Lung (tissue), 16 donors: ENCODE data around the gene FAM78A. TPM values are rescaled to one million over a fixed set of nuclear protein-coding genes. Genes with fewer than 3 reads are reported as not detected.
A peak's percentile ranks its signal among the peaks of the same experiment; 100 is the strongest.

Source experiments
- ATAC-seq: fragments of 200-7000 bp; cut with Tn5 transposase; one replicate; pipeline ENCODE4 v1.9.1; 2020; ENCODE audit warnings: moderate number of reproducible peaks; ENCODE audit not compliant: insufficient read depth, low FRiP score
- DNase-seq, 3 donors: peaks; one replicate each; pipeline ENCODE4 v3.0.0-alpha.2; 2013 to 2017
- H3K27ac ChIP-seq, 2 donors: one replicate each; pipeline ENCODE4 v1.5.1; 2013; ENCODE audit warnings: mild to moderate bottlenecking in 2 of 2, moderate library complexity in 2 of 2, control low read depth in 1 of 2, inconsistent platforms in 1 of 2, low read depth in 1 of 2, low read length in 1 of 2
- H3K27me3 ChIP-seq, 3 donors: one replicate each; pipeline ENCODE4 v1.5.1; 2013; ENCODE audit warnings: low read length in 2 of 3; ENCODE audit not compliant: control insufficient read depth in 3 of 3, insufficient read depth in 3 of 3
- H3K36me3 ChIP-seq, 4 donors: one replicate each; pipeline ENCODE4 v1.5.1; 2013; ENCODE audit warnings: low read length in 4 of 4, mild to moderate bottlenecking in 1 of 4, moderate library complexity in 1 of 4; ENCODE audit not compliant: control insufficient read depth in 4 of 4, insufficient read depth in 4 of 4
- H3K4me1 ChIP-seq, 5 donors: one replicate each; pipeline ENCODE4 v1.5.1; 2013; ENCODE audit warnings: low read length in 5 of 5, mild to moderate bottlenecking in 2 of 5, moderate library complexity in 1 of 5; ENCODE audit not compliant: control insufficient read depth in 5 of 5, insufficient read depth in 5 of 5
- H3K4me3 ChIP-seq: one replicate; pipeline ENCODE4 v1.5.1; 2013; ENCODE audit warnings: mild to moderate bottlenecking, control low read depth, moderate library complexity
- H3K9ac ChIP-seq, 2 donors: one replicate each; pipeline ENCODE4 v1.5.1; 2013; ENCODE audit warnings: low read length in 2 of 2, control low read depth in 1 of 2; ENCODE audit not compliant: insufficient read depth in 1 of 2
- H3K9me3 ChIP-seq, 4 donors: one replicate each; pipeline ENCODE4 v1.5.1; 2013; ENCODE audit warnings: low read length in 3 of 4, mild to moderate bottlenecking in 1 of 4, moderate library complexity in 1 of 4; ENCODE audit not compliant: control insufficient read depth in 4 of 4, insufficient read depth in 3 of 4
- CTCF ChIP-seq: IDR thresholded peaks from 2 replicates; pipeline ENCODE4 v1.5.1; 2012; ENCODE audit warnings: mild to moderate bottlenecking; ENCODE audit errors: control extremely low read depth, extremely low read depth
- WGBS, 2 donors: extraction: QIAGEN DNeasy Blood & Tissue Kit; methylation state at CpG; one replicate each; pipeline ENCODE4 v1.1.7; 2013; 5-methylcytosine and 5-hydroxymethylcytosine counted together
- long read RNA-seq, 5 donors: transcript quantifications; one replicate each; lab custom pipeline, GENCODE V29; 2026
- polyA plus RNA-seq, 2 donors: library from polyadenylated mRNA; stranded (reverse); fragments of 200-250 nt; gene quantifications; one replicate each; pipeline ENCODE4 v1.2.1, GENCODE V29; 2013
- total RNA-seq, 2 donors: library from RNA; depleted of rRNA in 1 of 2; stranded (reverse); fragments of >200 nt in 1 of 2; gene quantifications; one replicate each; pipeline ENCODE4 v1.2.1, GENCODE V29; 2014 to 2021
- donor health status: control.
- donor health status: control.
- donor health status: Bipolar disorder and iron deficiency.
- donor health status: healthy.
- donor health status: DM: yes; HTN: yes; CAD: no.

FAM78A gene
- total RNA-seq: 10 to 100 TPM in 1 of 2 donors, 1 to 10 TPM in 1; 8.4 to 10.8 TPM
- polyA plus RNA-seq: 1 to 10 TPM; 5.4 to 7.2 TPM
- long read RNA-seq, donor 1, partial matches to known transcripts: 0 of 2 reads
- long read RNA-seq, donor 1, other reads (novel, unspliced or antisense): 0 of 2 reads
- long read RNA-seq, donor 2: 0 reads
- long read RNA-seq, donor 3, partial matches to known transcripts: 0 of 3 reads
- long read RNA-seq, donor 3, other reads (novel, unspliced or antisense): 0 of 3 reads
- long read RNA-seq, donor 4, partial matches to known transcripts: 0 of 2 reads
- long read RNA-seq, donor 4, other reads (novel, unspliced or antisense): 0 of 2 reads
- long read RNA-seq, donor 5, partial matches to known transcripts: 0 of 4 reads
- long read RNA-seq, donor 5, other reads (novel, unspliced or antisense): 0 of 4 reads

- DNase-seq (no peak), ATAC-seq (no peak)
- no peak for TF ChIP-seq CTCF
- Histone ChIP-seq H3K9ac (no peak within 1 kb of the TSS), H3K9me3 (no peaks in the 10 kb centered on the region), H3K4me1 (peaks cover 0 to 11% (median 5%) of the 10 kb centered on the region in 5 donors), H3K27ac (peak within 1 kb of the TSS; percentile 78 to 95), H3K27me3 (peaks cover 0 to 37% (median 16%) of the 10 kb centered on the region in 3 donors), H3K4me3 (peak within 1 kb of the TSS; percentile 67), H3K36me3 (no peaks in the 10 kb centered on the region)
- 2 to 5% methylated on average over 76 of the region's 76 CpGs for WGBS, 2 donors
These were observed at the start of gene FAM78A for GRCh38 chr9:131276094-131276888. Gene FAM78A, minus strand, starts transcription at chr9:131276510. Its CDS starts 331 bp downstream, at chr9:131276179.

- 91 to 93% methylated on average over 21 of the region's 21 CpGs for WGBS, 2 donors
- H3K36me3 ChIP-seq: no peaks in the 10 kb centered on the region
- no peak for TF ChIP-seq CTCF
- no peak overlapping the region for H3K4me3 ChIP-seq
- ATAC-seq (no peak), DNase-seq (no peak)
- H3K9me3 ChIP-seq: no peaks in the 10 kb centered on the region
- H3K27ac ChIP-seq: no peak overlapping the region
- no peak overlapping the region for H3K9ac ChIP-seq
- H3K27me3 ChIP-seq: no peaks in the 10 kb centered on the region
- no peaks in the 10 kb centered on the region for H3K4me1 ChIP-seq
These were observed 48.7 kb upstream of the FAM78A start for GRCh38 chr9:131324736-131325679.

GRCh38 chr9:131323629-131324028 is 47.3 kb upstream of the FAM78A start:
- WGBS, 2 donors: 81 to 89% methylated on average over 8 of the region's 8 CpGs
- Histone ChIP-seq H3K27ac (no peak overlapping the region), H3K4me1 (no peaks in the 10 kb centered on the region), H3K9me3 (no peaks in the 10 kb centered on the region), H3K9ac (no peak overlapping the region), H3K4me3 (no peak overlapping the region), H3K27me3 (no peaks in the 10 kb centered on the region), H3K36me3 (no peaks in the 10 kb centered on the region)
- TF ChIP-seq CTCF: no peak
- no peak for DNase-seq
- ATAC-seq: no peak
